Gastroesophageal sphincter (tissue), 4 donors: Measurements from ENCODE around the gene GFRA4. TPM values are rescaled to one million over a fixed set of nuclear protein-coding genes. Genes with fewer than 3 reads are reported as not detected.

Source experiments
- ATAC-seq: fragments of 150-250 bp; one replicate; pipeline ENCODE4 v1.9.1; 2016; ENCODE audit warnings: mild to moderate bottlenecking, moderate library complexity
- H3K27ac ChIP-seq, 4 donors: fragments of 200-600 bp; sonication (generic) in 3 of 4; 1 replicate in 3 of 4; 2 replicates in 1 of 4; pipeline ENCODE4 v1.5.1; 2016 to 2019
- H3K27me3 ChIP-seq: fragments of 200-600 bp; sonication (generic); one replicate; pipeline ENCODE4 v1.5.1; 2019
- H3K36me3 ChIP-seq, 2 donors: fragments of 200-600 bp; sonication (generic); one replicate each; pipeline ENCODE4 v1.5.1; 2019; ENCODE audit warnings: control low read depth in 1 of 2
- H3K4me1 ChIP-seq, 3 donors: fragments of 200-600 bp; sonication (generic); 1 replicate in 2 of 3; 2 replicates in 1 of 3; pipeline ENCODE4 v1.5.1; 2016 to 2019; ENCODE audit warnings: control low read depth in 2 of 3
- H3K4me3 ChIP-seq, 2 donors: fragments of 200-600 bp; sonication (generic); one replicate each; pipeline ENCODE4 v1.5.1; 2019; ENCODE audit warnings: mild to moderate bottlenecking in 1 of 2, moderate library complexity in 1 of 2
- H3K9me3 ChIP-seq, 3 donors: fragments of 200-600 bp; sonication (generic); one replicate each; pipeline ENCODE4 v1.5.1; 2017 to 2019; ENCODE audit warnings: control low read depth in 2 of 3
- CTCF ChIP-seq, 4 experiments: fragments of 200-600 bp in 2 of 4; fragments of 450-650 bp in 2 of 4; sonication (generic) in 1 of 4; IDR thresholded peaks; one replicate each; pipeline ENCODE4 v1.5.1; 2017 to 2019; ENCODE audit warnings: antibody characterized with exemption in 4 of 4, mild to moderate bottlenecking in 2 of 4, moderate library complexity in 2 of 4
- EP300 ChIP-seq: sonication (generic); formaldehyde crosslinking; IDR thresholded peaks from one replicate; pipeline ENCODE4 v1.6.1; 2017; ENCODE audit warnings: antibody characterized with exemption, mild to moderate bottlenecking
- POLR2A ChIP-seq, 2 donors: fragments of 450-650 bp; IDR thresholded peaks; one replicate each; pipeline ENCODE4 v1.6.1; 2017; ENCODE audit warnings: antibody characterized with exemption in 2 of 2, mild to moderate bottlenecking in 2 of 2, moderate library complexity in 1 of 2
- POLR2AphosphoS5 ChIP-seq: sonication (generic); formaldehyde crosslinking; IDR thresholded peaks from one replicate; pipeline ENCODE4 v1.6.1; 2017; ENCODE audit warnings: antibody characterized with exemption
- WGBS, 2 donors: methylation state at CpG; one replicate each; pipeline ENCODE4 v1.1.5; 2018; ENCODE audit warnings: low coverage in 1 of 2; 5-methylcytosine and 5-hydroxymethylcytosine counted together
- total RNA-seq, 4 donors: library from RNA; depleted of rRNA; stranded (reverse); fragments of >200 nt; gene quantifications; one replicate each; pipeline ENCODE4 v1.1.0, GENCODE V29; 2016

The GFRA4 gene
- total RNA-seq, 4 donors from 2014 or later: not detected

- 53 to 66% methylated on average over 4 to 9 of the region's 13 CpGs for WGBS, 2 donors
- Histone ChIP-seq H3K4me3 (no peak overlapping the region), H3K9me3 (no peaks in the 10 kb centered on the region), H3K27ac (no peak overlapping the region), H3K36me3 (peaks cover 0 to 55% of the 10 kb centered on the region in 2 donors), H3K4me1 (peaks cover 0 to 54% (median 21%) of the 10 kb centered on the region in 3 donors), H3K27me3 (peaks cover 25% of the 10 kb centered on the region)
- no peak for ATAC-seq
- no peak for TF ChIP-seq POLR2AphosphoS5
- TF ChIP-seq CTCF (IDR thresholded peaks at IDR 0.05): no peak
- no peak for TF ChIP-seq POLR2A (IDR thresholded peaks at IDR 0.05)
- no peak for TF ChIP-seq EP300
Measured at GRCh38 chr20:3674995-3675900, 12.0 kb upstream of the GFRA4 start.

- no peaks in the 10 kb centered on the region for H3K9me3 ChIP-seq
- H3K4me3 ChIP-seq: no peak overlapping the region
- ATAC-seq: no peak
- TF ChIP-seq POLR2A (IDR thresholded peaks at IDR 0.05) (no peak), CTCF (IDR thresholded peaks at IDR 0.05) (no peak), EP300 (no peak), POLR2AphosphoS5 (no peak)
- no peak overlapping the region for H3K27ac ChIP-seq
- peaks cover 0 to 63% of the 10 kb centered on the region in 2 donors for H3K36me3 ChIP-seq
- H3K27me3 ChIP-seq: peaks cover 25% of the 10 kb centered on the region
- WGBS, 2 donors: 94% methylated on average over 3 of the region's 10 CpGs; no CpG with 5 or more reads in 1 of the 2 donors
- peaks cover 0 to 46% (median 20%) of the 10 kb centered on the region in 3 donors for H3K4me1 ChIP-seq
Measured at GRCh38 chr20:3674447-3674846, 11.2 kb upstream of the GFRA4 start.

- TF ChIP-seq POLR2AphosphoS5: no peak
- no peak for TF ChIP-seq EP300
- WGBS, 2 donors: 100% methylated on average over 1 of the region's 90 CpGs; no CpG with 5 or more reads in 1 of the 2 donors
- Histone ChIP-seq H3K27ac (no peak overlapping the region), H3K9me3 (no peaks in the 10 kb centered on the region), H3K27me3 (peaks cover 25% of the 10 kb centered on the region), H3K4me3 (no peak overlapping the region), H3K4me1 (peaks cover 0 to 36% (median 17%) of the 10 kb centered on the region in 3 donors), H3K36me3 (peaks cover 0 to 69% of the 10 kb centered on the region in 2 donors)
- no peak for ATAC-seq
Measured at GRCh38 chr20:3673221-3674070, 10.2 kb upstream of the GFRA4 start.

GRCh38 chr20:3672547-3673171 is 9.5 kb upstream of the GFRA4 start:
- Histone ChIP-seq H3K27ac (no peak overlapping the region), H3K4me3 (no peak overlapping the region), H3K4me1 (peaks cover 0 to 28% (median 9%) of the 10 kb centered on the region in 3 donors), H3K27me3 (peaks cover 25% of the 10 kb centered on the region), H3K9me3 (no peaks in the 10 kb centered on the region), H3K36me3 (peaks cover 0 to 74% of the 10 kb centered on the region in 2 donors)
- no CpG with 5 or more reads among the region's 58 CpGs for WGBS, 2 donors
- TF ChIP-seq POLR2A (IDR thresholded peaks at IDR 0.05): no peak
- TF ChIP-seq EP300: no peak
- TF ChIP-seq POLR2AphosphoS5: no peak
- TF ChIP-seq CTCF (IDR thresholded peaks at IDR 0.05): no peak
- no peak for ATAC-seq
